Upper lobe of right lung (tissue), 1 donor: ENCODE data around the gene GALNT9. TPM values are rescaled to one million over a fixed set of nuclear protein-coding genes. Genes with fewer than 3 reads are reported as not detected.

Experiments
- ATAC-seq: fragments of 200-7000 bp; cut with Tn5 transposase; one replicate; pipeline ENCODE4 v1.9.1; 2020; ENCODE audit warnings: mild to moderate bottlenecking, moderate library complexity
- DNase-seq: peaks from one replicate; pipeline ENCODE4 v3.0.0-alpha.2; 2020
- H3K27ac ChIP-seq: fragments of 200-600 bp; one replicate; pipeline ENCODE4 v1.8.0; 2022
- H3K27me3 ChIP-seq: fragments of 200-600 bp; one replicate; pipeline ENCODE4 v1.8.0; 2022; ENCODE audit warnings: mild to moderate bottlenecking
- H3K36me3 ChIP-seq: fragments of 200-600 bp; one replicate; pipeline ENCODE4 v1.8.0; 2022
- H3K4me1 ChIP-seq: fragments of 200-600 bp; one replicate; pipeline ENCODE4 v1.8.0; 2022
- H3K4me3 ChIP-seq: fragments of 200-600 bp; one replicate; pipeline ENCODE4 v1.8.0; 2022; ENCODE audit warnings: mild to moderate bottlenecking
- H3K9me3 ChIP-seq: fragments of 200-600 bp; one replicate; pipeline ENCODE4 v1.8.0; 2022
- intact Hi-C: fragments of 100-400 bp; cut with DNase I; formaldehyde crosslinking; loops from one replicate; pipeline ENCODE4 v1.11.0; 2022
- total RNA-seq: library from RNA; stranded (reverse); fragmentation: NEBNext Ultra II Directional; extraction: Animal tissue kit (Norgen Biotek cat#: 25700); gene quantifications from one replicate; pipeline ENCODE4 v1.2.1, GENCODE V29; 2021
- TF ChIP-seq, protein P1 (sequence below): fragments of 200-600 bp; IDR thresholded peaks from one replicate; pipeline ENCODE4 v1.8.0; 2022; ENCODE audit warnings: antibody characterized with exemption
- donor health status: DM: no; HTN: yes; CAD: no; lungs with severe emphysema.

Gene GALNT9
- total RNA-seq, 1 donor from 2014 or later: 1.6 TPM

DNA sequence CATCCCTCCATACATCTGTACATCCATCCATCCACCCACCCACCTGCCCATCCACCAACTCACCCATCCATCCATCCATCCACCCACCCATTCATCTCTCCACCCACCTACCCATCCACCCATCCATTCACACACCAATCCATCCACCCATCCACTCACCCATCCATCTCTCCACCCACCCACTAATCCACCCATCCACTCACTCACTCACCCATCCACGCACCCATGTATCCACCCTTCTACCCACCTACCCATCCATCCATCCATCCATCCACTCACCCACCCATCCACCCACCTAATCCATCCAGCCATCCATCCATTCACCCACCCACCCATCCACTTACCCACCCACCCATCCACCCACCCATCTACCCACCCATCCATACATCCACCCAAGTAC is 16.2 kb downstream of the GALNT9 start:
- Histone ChIP-seq H3K9me3 (no peaks in the 10 kb centered on the region), H3K4me1 (no peaks in the 10 kb centered on the region), H3K36me3 (no peaks in the 10 kb centered on the region), H3K27ac (no peak overlapping the region), H3K27me3 (no peaks in the 10 kb centered on the region), H3K4me3 (no peak overlapping the region)
- ATAC-seq: no peak
- TF ChIP-seq, protein P1, sequence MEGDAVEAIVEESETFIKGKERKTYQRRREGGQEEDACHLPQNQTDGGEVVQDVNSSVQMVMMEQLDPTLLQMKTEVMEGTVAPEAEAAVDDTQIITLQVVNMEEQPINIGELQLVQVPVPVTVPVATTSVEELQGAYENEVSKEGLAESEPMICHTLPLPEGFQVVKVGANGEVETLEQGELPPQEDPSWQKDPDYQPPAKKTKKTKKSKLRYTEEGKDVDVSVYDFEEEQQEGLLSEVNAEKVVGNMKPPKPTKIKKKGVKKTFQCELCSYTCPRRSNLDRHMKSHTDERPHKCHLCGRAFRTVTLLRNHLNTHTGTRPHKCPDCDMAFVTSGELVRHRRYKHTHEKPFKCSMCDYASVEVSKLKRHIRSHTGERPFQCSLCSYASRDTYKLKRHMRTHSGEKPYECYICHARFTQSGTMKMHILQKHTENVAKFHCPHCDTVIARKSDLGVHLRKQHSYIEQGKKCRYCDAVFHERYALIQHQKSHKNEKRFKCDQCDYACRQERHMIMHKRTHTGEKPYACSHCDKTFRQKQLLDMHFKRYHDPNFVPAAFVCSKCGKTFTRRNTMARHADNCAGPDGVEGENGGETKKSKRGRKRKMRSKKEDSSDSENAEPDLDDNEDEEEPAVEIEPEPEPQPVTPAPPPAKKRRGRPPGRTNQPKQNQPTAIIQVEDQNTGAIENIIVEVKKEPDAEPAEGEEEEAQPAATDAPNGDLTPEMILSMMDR: no peak
- intact Hi-C loops: no loop called here
- no peak for DNase-seq

GRCh38 chr12:132312516-132312915 is 16.9 kb downstream of the GALNT9 start:
- H3K4me3 ChIP-seq: no peak overlapping the region
- ATAC-seq (no peak), DNase-seq (no peak)
- H3K27me3 ChIP-seq: no peaks in the 10 kb centered on the region
- TF ChIP-seq, protein P1: no peak
- H3K9me3 ChIP-seq: no peaks in the 10 kb centered on the region
- no peaks in the 10 kb centered on the region for H3K36me3 ChIP-seq
- intact Hi-C loops: no loop called here
- no peaks in the 10 kb centered on the region for H3K4me1 ChIP-seq
- no peak overlapping the region for H3K27ac ChIP-seq

- no peak for ATAC-seq
- Histone ChIP-seq H3K27me3 (no peaks in the 10 kb centered on the region), H3K9me3 (no peaks in the 10 kb centered on the region), H3K4me1 (no peaks in the 10 kb centered on the region), H3K27ac (no peak overlapping the region), H3K36me3 (no peaks in the 10 kb centered on the region), H3K4me3 (no peak overlapping the region)
- no peak for DNase-seq
- TF ChIP-seq, protein P1: no peak
- intact Hi-C loops: no loop called here
Measured at GRCh38 chr12:132311201-132311915, 18.0 kb downstream of the GALNT9 start.

- Histone ChIP-seq H3K27ac (no peak overlapping the region), H3K36me3 (no peaks in the 10 kb centered on the region), H3K9me3 (no peaks in the 10 kb centered on the region), H3K27me3 (no peaks in the 10 kb centered on the region), H3K4me1 (no peaks in the 10 kb centered on the region), H3K4me3 (no peak overlapping the region)
- TF ChIP-seq, protein P1: no peak
- intact Hi-C loops: no loop called here
- no peak for DNase-seq
- ATAC-seq: no peak
Measured at GRCh38 chr12:132310181-132311040, 19.0 kb downstream of the GALNT9 start.

DNA sequence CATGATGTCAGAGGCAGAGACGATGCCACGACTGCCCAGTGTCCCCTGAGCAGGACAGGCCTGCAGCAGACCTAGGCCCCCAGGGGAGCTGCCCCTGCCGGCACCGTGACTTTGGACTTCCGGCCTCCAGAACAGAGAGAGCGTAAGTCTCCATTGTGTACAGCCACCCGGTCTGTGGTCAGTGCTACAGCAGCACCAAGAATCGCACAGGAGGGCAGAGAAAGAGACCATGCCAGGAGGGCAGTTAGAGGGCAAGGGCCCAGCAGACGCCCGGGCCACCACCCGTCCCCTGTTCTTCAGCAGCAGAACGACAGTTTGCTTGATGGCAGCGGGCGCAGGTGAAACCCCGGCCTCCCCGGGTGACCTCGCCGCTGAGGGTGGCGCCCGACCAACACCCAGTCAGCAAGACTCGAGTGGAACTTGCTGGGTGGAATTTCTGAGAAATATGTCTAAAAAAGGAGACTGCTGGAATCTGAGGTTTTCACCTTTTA is 19.7 kb downstream of the GALNT9 start:
- TF ChIP-seq, protein P1: no peak
- intact Hi-C loops: no loop called here
- Histone ChIP-seq H3K36me3 (no peaks in the 10 kb centered on the region), H3K27ac (no peak overlapping the region), H3K9me3 (no peaks in the 10 kb centered on the region), H3K27me3 (no peaks in the 10 kb centered on the region), H3K4me1 (no peaks in the 10 kb centered on the region), H3K4me3 (no peak overlapping the region)
- ATAC-seq: no peak
- no peak for DNase-seq
